ENCODE results near the gene SV2A. TPM values are rescaled to one million over a fixed set of nuclear protein-coding genes. Genes with fewer than 3 reads are reported as not detected.
A peak's percentile ranks its signal among the peaks of the same experiment; 100 is the strongest.

SV2A gene, protein sequence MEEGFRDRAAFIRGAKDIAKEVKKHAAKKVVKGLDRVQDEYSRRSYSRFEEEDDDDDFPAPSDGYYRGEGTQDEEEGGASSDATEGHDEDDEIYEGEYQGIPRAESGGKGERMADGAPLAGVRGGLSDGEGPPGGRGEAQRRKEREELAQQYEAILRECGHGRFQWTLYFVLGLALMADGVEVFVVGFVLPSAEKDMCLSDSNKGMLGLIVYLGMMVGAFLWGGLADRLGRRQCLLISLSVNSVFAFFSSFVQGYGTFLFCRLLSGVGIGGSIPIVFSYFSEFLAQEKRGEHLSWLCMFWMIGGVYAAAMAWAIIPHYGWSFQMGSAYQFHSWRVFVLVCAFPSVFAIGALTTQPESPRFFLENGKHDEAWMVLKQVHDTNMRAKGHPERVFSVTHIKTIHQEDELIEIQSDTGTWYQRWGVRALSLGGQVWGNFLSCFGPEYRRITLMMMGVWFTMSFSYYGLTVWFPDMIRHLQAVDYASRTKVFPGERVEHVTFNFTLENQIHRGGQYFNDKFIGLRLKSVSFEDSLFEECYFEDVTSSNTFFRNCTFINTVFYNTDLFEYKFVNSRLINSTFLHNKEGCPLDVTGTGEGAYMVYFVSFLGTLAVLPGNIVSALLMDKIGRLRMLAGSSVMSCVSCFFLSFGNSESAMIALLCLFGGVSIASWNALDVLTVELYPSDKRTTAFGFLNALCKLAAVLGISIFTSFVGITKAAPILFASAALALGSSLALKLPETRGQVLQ
- 1.7 TPM for total RNA-seq
- long read RNA-seq, full-length matches to known transcripts: 3 of 6 reads
- long read RNA-seq, partial matches to known transcripts: 3 of 6 reads
- long read RNA-seq, other reads (novel, unspliced or antisense): 0 of 6 reads

DNA sequence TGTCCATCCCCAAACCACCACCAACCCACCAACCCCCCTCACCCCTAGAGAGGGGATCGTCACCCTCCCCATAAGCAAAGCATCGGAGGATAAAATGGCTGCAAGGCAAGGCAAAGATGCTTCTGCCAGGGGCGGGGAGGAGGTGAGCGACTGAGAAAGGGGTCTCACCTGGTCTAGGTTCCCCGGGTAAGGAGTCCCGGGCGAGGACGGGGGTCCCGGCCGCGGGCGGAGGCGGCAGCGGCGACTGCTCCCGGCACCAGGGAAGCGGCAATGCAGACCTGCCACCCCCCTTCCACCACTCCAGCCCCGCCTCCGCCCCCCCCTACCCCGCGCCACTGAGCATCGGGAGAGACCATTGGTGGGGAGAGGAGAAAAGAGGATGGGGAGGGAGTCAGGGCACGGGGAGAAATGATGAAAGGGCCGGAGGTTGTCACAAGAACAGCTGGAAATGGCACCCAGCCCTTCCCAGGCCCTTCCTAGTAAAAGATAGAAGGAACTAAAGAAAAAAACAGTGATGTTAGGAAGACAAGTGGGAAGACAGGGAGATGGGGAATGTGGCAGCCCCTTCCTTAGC, at the start of gene SV2A:
TSS of gene SV2A (minus strand) at position 274 of the 574 bp plus-strand sequence. CDS start 4,004 bp downstream, outside the sequence.
- Histone ChIP-seq H3K9me3 (no peaks in the 10 kb centered on the region), H3K27me3 (no peaks in the 10 kb centered on the region), H3K4me1 (peaks cover 14% of the 10 kb centered on the region), H3K36me3 (peaks cover 4% of the 10 kb centered on the region), H3K4me3 (peak within 1 kb of the TSS; percentile 49), H3K27ac (no peak within 1 kb of the TSS)
- DNase-seq: no peak
- intact Hi-C loops (cut with DNase I): no loop called here
- peak; percentile 53 for ATAC-seq
- TF ChIP-seq, protein P1, sequence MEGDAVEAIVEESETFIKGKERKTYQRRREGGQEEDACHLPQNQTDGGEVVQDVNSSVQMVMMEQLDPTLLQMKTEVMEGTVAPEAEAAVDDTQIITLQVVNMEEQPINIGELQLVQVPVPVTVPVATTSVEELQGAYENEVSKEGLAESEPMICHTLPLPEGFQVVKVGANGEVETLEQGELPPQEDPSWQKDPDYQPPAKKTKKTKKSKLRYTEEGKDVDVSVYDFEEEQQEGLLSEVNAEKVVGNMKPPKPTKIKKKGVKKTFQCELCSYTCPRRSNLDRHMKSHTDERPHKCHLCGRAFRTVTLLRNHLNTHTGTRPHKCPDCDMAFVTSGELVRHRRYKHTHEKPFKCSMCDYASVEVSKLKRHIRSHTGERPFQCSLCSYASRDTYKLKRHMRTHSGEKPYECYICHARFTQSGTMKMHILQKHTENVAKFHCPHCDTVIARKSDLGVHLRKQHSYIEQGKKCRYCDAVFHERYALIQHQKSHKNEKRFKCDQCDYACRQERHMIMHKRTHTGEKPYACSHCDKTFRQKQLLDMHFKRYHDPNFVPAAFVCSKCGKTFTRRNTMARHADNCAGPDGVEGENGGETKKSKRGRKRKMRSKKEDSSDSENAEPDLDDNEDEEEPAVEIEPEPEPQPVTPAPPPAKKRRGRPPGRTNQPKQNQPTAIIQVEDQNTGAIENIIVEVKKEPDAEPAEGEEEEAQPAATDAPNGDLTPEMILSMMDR (IDR thresholded peaks at IDR 0.05): no peak

DNA sequence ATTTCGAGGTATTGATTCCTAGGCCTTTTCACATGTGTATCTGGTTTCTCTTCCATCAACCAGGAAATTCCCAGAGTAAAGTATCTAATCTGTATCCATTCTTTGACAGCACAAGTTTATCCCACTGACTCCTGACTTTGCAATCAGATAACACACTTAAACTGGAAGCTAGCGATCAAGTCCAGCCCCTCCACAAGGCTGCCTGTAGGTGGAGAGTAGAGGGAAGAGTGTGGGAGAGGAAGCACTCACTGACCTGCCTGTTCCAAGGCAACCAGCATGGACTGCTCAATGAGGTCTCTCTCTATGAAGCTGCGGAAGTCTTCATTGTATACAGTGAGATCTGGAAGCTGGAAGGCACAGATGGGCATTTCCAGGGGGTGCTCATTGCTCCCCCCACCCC, 49.4 kb upstream of the SV2A start:
- peaks cover 22% of the 10 kb centered on the region for H3K4me1 ChIP-seq
- no peaks in the 10 kb centered on the region for H3K27me3 ChIP-seq
- no peaks in the 10 kb centered on the region for H3K9me3 ChIP-seq
- DNase-seq (no peak), ATAC-seq (no peak)
- H3K27ac ChIP-seq: no peak overlapping the region
- H3K36me3 ChIP-seq: peaks cover 78% of the 10 kb centered on the region
- intact Hi-C loops (cut with DNase I): no loop called here
- H3K4me3 ChIP-seq: no peak overlapping the region
- TF ChIP-seq, protein P1 (IDR thresholded peaks at IDR 0.05): no peak

DNA sequence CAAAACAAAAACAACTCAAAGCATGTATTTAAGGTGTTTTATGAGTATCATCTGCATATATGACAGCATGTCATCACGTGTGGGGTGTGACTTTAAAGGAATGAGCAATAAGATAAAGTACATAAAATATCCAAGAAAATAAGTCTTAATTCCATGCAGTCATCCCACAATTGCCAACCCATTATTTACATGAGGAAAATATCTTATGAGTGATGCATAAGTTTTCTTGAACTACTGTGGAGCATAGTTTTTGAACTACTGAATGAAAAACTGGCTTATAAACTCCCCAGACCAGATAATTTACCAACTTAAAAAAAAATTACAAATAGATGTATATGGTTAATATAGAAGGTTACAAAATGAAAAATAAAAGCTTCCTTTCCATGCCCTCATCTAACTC, 48.8 kb upstream of the SV2A start:
- intact Hi-C loops (cut with DNase I): no loop called here
- Histone ChIP-seq H3K27me3 (no peaks in the 10 kb centered on the region), H3K4me3 (no peak overlapping the region), H3K4me1 (peaks cover 22% of the 10 kb centered on the region), H3K36me3 (peaks cover 72% of the 10 kb centered on the region), H3K27ac (no peak overlapping the region), H3K9me3 (no peaks in the 10 kb centered on the region)
- DNase-seq (no peak), ATAC-seq (no peak)
- TF ChIP-seq, protein P1 (IDR thresholded peaks at IDR 0.05): no peak

DNA sequence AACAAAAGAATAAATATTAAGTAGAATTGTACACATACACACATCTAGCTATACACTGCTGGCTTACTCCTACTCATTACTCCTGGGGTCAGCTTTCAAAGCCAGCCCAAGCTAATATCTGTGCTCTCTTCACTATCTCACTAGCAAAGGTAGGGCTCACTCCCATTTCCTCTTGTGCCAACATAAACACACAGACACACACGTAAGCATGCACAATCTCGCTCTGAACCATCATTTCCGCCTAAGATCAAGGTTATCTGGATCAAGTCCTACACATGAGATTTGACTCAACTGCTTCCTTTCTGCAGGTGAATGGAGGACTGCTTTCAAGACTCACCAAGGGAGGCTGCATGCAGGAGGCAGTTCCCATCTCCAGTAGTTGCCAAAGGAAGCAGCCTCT, 47.8 kb upstream of the SV2A start:
- ATAC-seq (no peak), DNase-seq (no peak)
- Histone ChIP-seq H3K27me3 (no peaks in the 10 kb centered on the region), H3K9me3 (no peaks in the 10 kb centered on the region), H3K36me3 (peaks cover 62% of the 10 kb centered on the region), H3K4me1 (peaks cover 22% of the 10 kb centered on the region), H3K27ac (no peak overlapping the region), H3K4me3 (no peak overlapping the region)
- intact Hi-C loops (cut with DNase I): no loop called here
- TF ChIP-seq, protein P1 (IDR thresholded peaks at IDR 0.05): no peak

DNA sequence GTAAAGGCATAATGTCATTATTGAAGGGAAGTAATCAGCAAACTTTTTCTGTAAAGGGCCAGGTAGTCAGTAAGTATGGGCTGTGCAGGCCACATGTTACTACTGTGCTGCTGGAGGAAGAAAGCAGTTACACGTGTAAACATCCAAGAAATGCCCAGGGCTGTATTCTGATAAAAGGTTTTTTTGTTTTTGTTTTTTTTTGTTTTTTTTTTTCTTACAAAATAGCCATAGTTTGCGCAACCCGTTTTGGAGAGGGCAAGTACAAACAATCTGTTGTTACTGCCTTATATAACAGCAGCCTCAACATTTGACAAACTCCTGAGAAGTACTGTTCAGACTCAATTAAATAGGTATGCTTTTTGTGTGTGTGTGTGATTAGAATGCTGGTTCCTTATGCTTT, 45.7 kb upstream of the SV2A start:
- peaks cover 22% of the 10 kb centered on the region for H3K4me1 ChIP-seq
- ATAC-seq (no peak), DNase-seq (no peak)
- H3K9me3 ChIP-seq: no peaks in the 10 kb centered on the region
- intact Hi-C loops (cut with DNase I): no loop called here
- no peaks in the 10 kb centered on the region for H3K27me3 ChIP-seq
- H3K4me3 ChIP-seq: no peak overlapping the region
- peak overlapping the region; percentile 70 for H3K27ac ChIP-seq
- peaks cover 61% of the 10 kb centered on the region for H3K36me3 ChIP-seq
- TF ChIP-seq, protein P1 (IDR thresholded peaks at IDR 0.05): no peak
